NCI-H2107 (cell line): ENCODE results near the gene OR2T35.
"Not testable (repeated sequence)": the region's sequence is repeated elsewhere in the genome, so short reads cannot be mapped to it uniquely, and the experiment has no call there.

Source experiments
- DNase-seq: peaks from one replicate; lab custom pipeline; 2025; lab: John Stamatoyannopoulos, UW

The OR2T35 gene

GRCh38 chr1:248645178-248645577 is at the start of gene OR2T35:
TSS of gene OR2T35 (minus strand) at chr1:248645278. CDS start at chr1:248639258, 6,020 bp downstream.
- not testable (repeated sequence) for DNase-seq

GRCh38 chr1:248691567-248692155 is 46.6 kb upstream of the OR2T35 start:
- no peak for DNase-seq

GRCh38 chr1:248688527-248689298 is 43.6 kb upstream of the OR2T35 start:
- no peak for DNase-seq

- no peak for DNase-seq
Measured at GRCh38 chr1:248686815-248687214, 41.7 kb upstream of the OR2T35 start.

- no peak for DNase-seq
Measured at GRCh38 chr1:248681651-248682050, 36.6 kb upstream of the OR2T35 start.

- no peak for DNase-seq
Measured at GRCh38 chr1:248670003-248670402, 24.9 kb upstream of the OR2T35 start.

GRCh38 chr1:248663453-248664328 is 18.6 kb upstream of the OR2T35 start:
- DNase-seq: not testable (repeated sequence)

GRCh38 chr1:248656797-248657196 is 11.7 kb upstream of the OR2T35 start:
- DNase-seq: not testable (repeated sequence)

GRCh38 chr1:248655354-248655753 is 10.3 kb upstream of the OR2T35 start, which contains the start of gene OR2T27:
TSS of gene OR2T27 (minus strand) at chr1:248655528. CDS start at chr1:248650884, 4,644 bp downstream.
- DNase-seq: not testable (repeated sequence)

GRCh38 chr1:248648770-248649536 is 3.9 kb upstream of the OR2T35 start:
- not testable (repeated sequence) for DNase-seq

- DNase-seq: not testable (repeated sequence)
Measured at GRCh38 chr1:248642971-248643651, 2.0 kb downstream of the OR2T35 start.

GRCh38 chr1:248641583-248641982 is 3.5 kb downstream of the OR2T35 start:
- not testable (repeated sequence) for DNase-seq

- DNase-seq: not testable (repeated sequence)
Measured at GRCh38 chr1:248640906-248641305, 4.2 kb downstream of the OR2T35 start.

- not testable (repeated sequence) for DNase-seq
Measured at GRCh38 chr1:248639652-248640051, 5.4 kb downstream of the OR2T35 start.

- not testable (repeated sequence) for DNase-seq
Measured at GRCh38 chr1:248636612-248637011, 8.5 kb downstream of the OR2T35 start.

GRCh38 chr1:248634991-248635390 is 10.1 kb downstream of the OR2T35 start, which contains the start of gene OR2T11:
TSS of gene OR2T11 (minus strand) at chr1:248635091. CDS start at chr1:248627128, 7,963 bp downstream.
- not testable (repeated sequence) for DNase-seq

- DNase-seq: no peak
Measured at GRCh38 chr1:248631354-248632008, 13.6 kb downstream of the OR2T35 start.

- no peak for DNase-seq
Measured at GRCh38 chr1:248630551-248630950, 14.5 kb downstream of the OR2T35 start.

- no peak for DNase-seq
Measured at GRCh38 chr1:248627971-248628844, 16.9 kb downstream of the OR2T35 start.
